Esophagus squamous epithelium (tissue), 4 donors: Measurements from ENCODE around the gene ATP10A.

Source experiments
- CTCF ChIP-seq, 6 experiments: fragments of 450-650 bp in 4 of 6; fragments of 200-600 bp in 2 of 6; sonication (generic) in 2 of 6; IDR thresholded peaks; one replicate each; pipeline ENCODE4 v1.5.1; 2016 to 2019; ENCODE audit warnings: antibody characterized with exemption in 6 of 6, mild to moderate bottlenecking in 4 of 6, moderate library complexity in 4 of 6
- POLR2A ChIP-seq, 4 donors: fragments of 450-650 bp; IDR thresholded peaks; one replicate each; pipeline ENCODE4 v1.6.1; 2017; ENCODE audit warnings: antibody characterized with exemption in 4 of 4, mild to moderate bottlenecking in 4 of 4, moderate library complexity in 3 of 4

- TF ChIP-seq CTCF (IDR thresholded peaks at IDR 0.05) (no peak), POLR2A (IDR thresholded peaks at IDR 0.05) (no peak)
Measured at GRCh38 chr15:25728816-25729215, 134.3 kb downstream of the ATP10A start.
